Sigmoid colon (tissue), 4 donors: Measurements from ENCODE around the gene BCL2L15.

Source experiments
- POLR2A ChIP-seq, 2 donors: fragments of 450-650 bp; IDR thresholded peaks; one replicate each; pipeline ENCODE4 v1.6.1; 2016; ENCODE audit warnings: antibody characterized with exemption in 2 of 2, mild to moderate bottlenecking in 2 of 2, moderate library complexity in 2 of 2
- POLR2AphosphoS5 ChIP-seq, 4 donors: sonication (generic); formaldehyde crosslinking; IDR thresholded peaks; one replicate each; pipeline ENCODE4 v1.6.1; 2017; ENCODE audit warnings: antibody characterized with exemption in 4 of 4
- TF ChIP-seq, protein P1 (sequence below), 4 experiments: fragments of 450-650 bp in 3 of 4; fragments of 200-600 bp in 1 of 4; IDR thresholded peaks; one replicate each; pipeline ENCODE4 v1.5.1; 2016 to 2019; ENCODE audit warnings: antibody characterized with exemption in 4 of 4, mild to moderate bottlenecking in 3 of 4, moderate library complexity in 2 of 4

DNA sequence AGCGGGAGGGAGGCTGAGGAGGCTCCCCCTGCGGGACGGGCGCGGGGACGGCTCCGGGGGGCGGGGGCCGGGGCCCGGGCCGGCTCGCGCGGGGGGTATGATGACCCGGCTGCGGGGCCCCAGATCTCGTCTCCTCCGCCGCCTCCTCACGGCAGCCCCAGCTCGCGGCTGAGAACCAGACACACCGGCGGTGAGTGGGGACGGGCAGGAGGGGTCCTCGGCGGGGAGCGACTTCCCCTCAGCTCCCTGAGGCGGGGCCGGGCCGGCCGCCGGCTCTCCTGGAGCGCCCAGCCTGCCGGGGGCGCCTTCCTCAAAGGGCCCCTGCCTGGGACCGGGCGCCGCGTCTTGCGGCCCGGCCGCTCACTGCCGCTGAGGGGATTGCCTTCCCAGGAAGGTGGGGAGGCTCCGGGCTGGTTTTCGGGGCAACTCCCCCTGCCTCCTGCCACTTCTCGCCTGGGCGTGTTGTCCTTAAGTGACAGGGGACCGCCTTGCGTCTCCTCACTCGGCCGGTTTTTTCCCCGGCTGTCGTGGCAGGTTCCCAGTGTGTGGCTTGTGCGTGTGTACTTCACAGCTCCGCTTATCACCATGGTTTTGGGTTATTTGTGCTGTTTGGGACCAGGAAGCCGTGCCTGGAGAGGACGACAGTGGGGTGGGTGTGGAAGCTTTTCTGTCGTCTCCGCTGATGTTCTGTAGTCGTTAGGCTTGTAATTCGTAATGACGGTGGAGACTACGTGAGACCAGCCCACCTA, 42.5 kb upstream of the BCL2L15 start:
- TF ChIP-seq, protein P1, sequence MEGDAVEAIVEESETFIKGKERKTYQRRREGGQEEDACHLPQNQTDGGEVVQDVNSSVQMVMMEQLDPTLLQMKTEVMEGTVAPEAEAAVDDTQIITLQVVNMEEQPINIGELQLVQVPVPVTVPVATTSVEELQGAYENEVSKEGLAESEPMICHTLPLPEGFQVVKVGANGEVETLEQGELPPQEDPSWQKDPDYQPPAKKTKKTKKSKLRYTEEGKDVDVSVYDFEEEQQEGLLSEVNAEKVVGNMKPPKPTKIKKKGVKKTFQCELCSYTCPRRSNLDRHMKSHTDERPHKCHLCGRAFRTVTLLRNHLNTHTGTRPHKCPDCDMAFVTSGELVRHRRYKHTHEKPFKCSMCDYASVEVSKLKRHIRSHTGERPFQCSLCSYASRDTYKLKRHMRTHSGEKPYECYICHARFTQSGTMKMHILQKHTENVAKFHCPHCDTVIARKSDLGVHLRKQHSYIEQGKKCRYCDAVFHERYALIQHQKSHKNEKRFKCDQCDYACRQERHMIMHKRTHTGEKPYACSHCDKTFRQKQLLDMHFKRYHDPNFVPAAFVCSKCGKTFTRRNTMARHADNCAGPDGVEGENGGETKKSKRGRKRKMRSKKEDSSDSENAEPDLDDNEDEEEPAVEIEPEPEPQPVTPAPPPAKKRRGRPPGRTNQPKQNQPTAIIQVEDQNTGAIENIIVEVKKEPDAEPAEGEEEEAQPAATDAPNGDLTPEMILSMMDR (IDR thresholded peaks at IDR 0.05) = no peak
- no peak for TF ChIP-seq POLR2A (IDR thresholded peaks at IDR 0.05)
- peak in 1 of 4 donors; percentile 6 for TF ChIP-seq POLR2AphosphoS5 (IDR thresholded peaks at IDR 0.05)
